WTC11 (cell line): ENCODE data around the gene FBF1.

Experiments used
- CREB1 ChIP-seq: sonication (generic); formaldehyde crosslinking; IDR thresholded peaks from 2 replicates; pipeline ENCODE4 v1.8.0; 2023; ENCODE audit warnings: mild to moderate bottlenecking, missing genetic modification reagents
- JUN ChIP-seq: sonication (generic); formaldehyde crosslinking; IDR thresholded peaks from 2 replicates; pipeline ENCODE4 v1.8.0; 2023; ENCODE audit warnings: mild to moderate bottlenecking, missing genetic modification reagents
- NR3C1 ChIP-seq: sonication (generic); formaldehyde crosslinking; conservative IDR thresholded peaks from 2 replicates; pipeline ENCODE4 v1.8.1; 2023; ENCODE audit warnings: low read depth, mild to moderate bottlenecking, missing genetic modification reagents
- ZNF423 ChIP-seq: fragments of 250-450 bp; sonication (Bioruptor Pico); IDR thresholded peaks from 2 replicates; pipeline ENCODE4 v2.1.2; 2022; ENCODE audit warnings: mild to moderate bottlenecking, moderate library complexity
- TF ChIP-seq, protein P1 (sequence below): fragments of 200-600 bp; IDR thresholded peaks from 2 replicates; pipeline ENCODE4 v1.8.0; 2022; ENCODE audit warnings: antibody characterized with exemption
- TF ChIP-seq, protein P2 (sequence below): sonication (generic); formaldehyde crosslinking; IDR thresholded peaks from 2 replicates; pipeline ENCODE4 v1.8.1; 2023; ENCODE audit warnings: mild to moderate bottlenecking, missing genetic modification reagents
- TF ChIP-seq, protein P3 (sequence below): sonication (generic); formaldehyde crosslinking; conservative IDR thresholded peaks from 2 replicates; pipeline ENCODE4 v1.8.1; 2022; ENCODE audit warnings: mild to moderate bottlenecking, missing genetic modification reagents
- TF ChIP-seq, protein P4 (sequence below): sonication (generic); formaldehyde crosslinking; IDR thresholded peaks from 2 replicates; pipeline ENCODE4 v1.8.1; 2022; ENCODE audit warnings: mild to moderate bottlenecking, moderate library complexity, missing genetic modification reagents

DNA sequence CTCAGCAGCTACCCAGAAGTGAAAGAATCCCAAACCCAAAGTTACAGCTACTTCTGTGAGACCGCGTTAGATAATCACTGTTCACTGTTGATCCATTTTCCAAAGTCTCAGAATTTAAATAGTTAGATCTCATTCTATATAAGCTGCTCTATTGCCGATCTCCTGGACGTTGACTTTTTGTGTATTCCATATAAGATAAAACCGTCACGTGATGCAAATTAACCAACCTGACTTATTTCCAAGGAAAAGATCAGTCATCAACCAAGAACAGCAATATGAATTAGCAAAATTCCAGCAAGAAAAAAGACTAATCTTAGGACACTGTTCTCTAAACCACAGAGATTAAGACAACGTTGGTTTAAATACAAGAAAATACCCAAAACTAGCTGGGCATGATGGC is 29.8 kb upstream of the FBF1 start:
- TF ChIP-seq, protein P1, sequence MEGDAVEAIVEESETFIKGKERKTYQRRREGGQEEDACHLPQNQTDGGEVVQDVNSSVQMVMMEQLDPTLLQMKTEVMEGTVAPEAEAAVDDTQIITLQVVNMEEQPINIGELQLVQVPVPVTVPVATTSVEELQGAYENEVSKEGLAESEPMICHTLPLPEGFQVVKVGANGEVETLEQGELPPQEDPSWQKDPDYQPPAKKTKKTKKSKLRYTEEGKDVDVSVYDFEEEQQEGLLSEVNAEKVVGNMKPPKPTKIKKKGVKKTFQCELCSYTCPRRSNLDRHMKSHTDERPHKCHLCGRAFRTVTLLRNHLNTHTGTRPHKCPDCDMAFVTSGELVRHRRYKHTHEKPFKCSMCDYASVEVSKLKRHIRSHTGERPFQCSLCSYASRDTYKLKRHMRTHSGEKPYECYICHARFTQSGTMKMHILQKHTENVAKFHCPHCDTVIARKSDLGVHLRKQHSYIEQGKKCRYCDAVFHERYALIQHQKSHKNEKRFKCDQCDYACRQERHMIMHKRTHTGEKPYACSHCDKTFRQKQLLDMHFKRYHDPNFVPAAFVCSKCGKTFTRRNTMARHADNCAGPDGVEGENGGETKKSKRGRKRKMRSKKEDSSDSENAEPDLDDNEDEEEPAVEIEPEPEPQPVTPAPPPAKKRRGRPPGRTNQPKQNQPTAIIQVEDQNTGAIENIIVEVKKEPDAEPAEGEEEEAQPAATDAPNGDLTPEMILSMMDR, result no peak
- TF ChIP-seq JUN, result no peak
- TF ChIP-seq ZNF423 (CRISPR knock-in tag), result no peak
- TF ChIP-seq, protein P2, sequence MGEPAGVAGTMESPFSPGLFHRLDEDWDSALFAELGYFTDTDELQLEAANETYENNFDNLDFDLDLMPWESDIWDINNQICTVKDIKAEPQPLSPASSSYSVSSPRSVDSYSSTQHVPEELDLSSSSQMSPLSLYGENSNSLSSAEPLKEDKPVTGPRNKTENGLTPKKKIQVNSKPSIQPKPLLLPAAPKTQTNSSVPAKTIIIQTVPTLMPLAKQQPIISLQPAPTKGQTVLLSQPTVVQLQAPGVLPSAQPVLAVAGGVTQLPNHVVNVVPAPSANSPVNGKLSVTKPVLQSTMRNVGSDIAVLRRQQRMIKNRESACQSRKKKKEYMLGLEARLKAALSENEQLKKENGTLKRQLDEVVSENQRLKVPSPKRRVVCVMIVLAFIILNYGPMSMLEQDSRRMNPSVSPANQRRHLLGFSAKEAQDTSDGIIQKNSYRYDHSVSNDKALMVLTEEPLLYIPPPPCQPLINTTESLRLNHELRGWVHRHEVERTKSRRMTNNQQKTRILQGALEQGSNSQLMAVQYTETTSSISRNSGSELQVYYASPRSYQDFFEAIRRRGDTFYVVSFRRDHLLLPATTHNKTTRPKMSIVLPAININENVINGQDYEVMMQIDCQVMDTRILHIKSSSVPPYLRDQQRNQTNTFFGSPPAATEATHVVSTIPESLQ (CRISPR knock-in tag), result no peak
- TF ChIP-seq, protein P3, sequence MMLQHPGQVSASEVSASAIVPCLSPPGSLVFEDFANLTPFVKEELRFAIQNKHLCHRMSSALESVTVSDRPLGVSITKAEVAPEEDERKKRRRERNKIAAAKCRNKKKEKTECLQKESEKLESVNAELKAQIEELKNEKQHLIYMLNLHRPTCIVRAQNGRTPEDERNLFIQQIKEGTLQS (CRISPR knock-in tag), result no peak
- TF ChIP-seq, protein P4, sequence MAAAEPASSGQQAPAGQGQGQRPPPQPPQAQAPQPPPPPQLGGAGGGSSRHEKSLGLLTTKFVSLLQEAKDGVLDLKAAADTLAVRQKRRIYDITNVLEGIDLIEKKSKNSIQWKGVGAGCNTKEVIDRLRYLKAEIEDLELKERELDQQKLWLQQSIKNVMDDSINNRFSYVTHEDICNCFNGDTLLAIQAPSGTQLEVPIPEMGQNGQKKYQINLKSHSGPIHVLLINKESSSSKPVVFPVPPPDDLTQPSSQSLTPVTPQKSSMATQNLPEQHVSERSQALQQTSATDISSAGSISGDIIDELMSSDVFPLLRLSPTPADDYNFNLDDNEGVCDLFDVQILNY (CRISPR knock-in tag), result no peak
- no peak for TF ChIP-seq CREB1 (CRISPR knock-in tag)
- no peak for TF ChIP-seq NR3C1 (CRISPR knock-in tag)
